Measurements from ENCODE around the gene FOXP1. TPM values are rescaled to one million over a fixed set of nuclear protein-coding genes. Genes with fewer than 3 reads are reported as not detected.

Gene FOXP1
- polyA plus RNA-seq, 1 donor from 2014 or later: 5.6 TPM

DNA sequence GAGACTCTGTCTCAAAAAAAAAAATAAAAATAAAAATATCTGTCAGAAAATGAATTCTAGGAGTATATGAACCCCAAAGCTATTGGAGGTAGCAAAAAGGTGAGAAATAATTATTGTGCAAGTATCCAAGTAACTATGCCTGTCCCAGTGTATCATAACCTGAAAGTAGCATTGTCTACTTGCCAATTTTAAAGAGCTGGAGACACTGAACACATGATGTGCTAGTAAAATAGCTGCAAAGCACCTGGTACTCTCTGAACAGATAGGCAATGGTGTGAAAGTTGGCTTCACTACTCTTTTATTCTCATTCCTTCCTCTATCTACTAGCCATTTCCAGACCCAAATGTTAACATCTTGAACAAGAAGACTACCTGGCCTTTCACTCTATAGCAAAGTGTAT is 208.9 kb downstream of the FOXP1 start:
- H3K27me3 ChIP-seq (ENCODE audit: insufficient read depth, low read depth, low read length): no peaks in the 10 kb centered on the region

DNA sequence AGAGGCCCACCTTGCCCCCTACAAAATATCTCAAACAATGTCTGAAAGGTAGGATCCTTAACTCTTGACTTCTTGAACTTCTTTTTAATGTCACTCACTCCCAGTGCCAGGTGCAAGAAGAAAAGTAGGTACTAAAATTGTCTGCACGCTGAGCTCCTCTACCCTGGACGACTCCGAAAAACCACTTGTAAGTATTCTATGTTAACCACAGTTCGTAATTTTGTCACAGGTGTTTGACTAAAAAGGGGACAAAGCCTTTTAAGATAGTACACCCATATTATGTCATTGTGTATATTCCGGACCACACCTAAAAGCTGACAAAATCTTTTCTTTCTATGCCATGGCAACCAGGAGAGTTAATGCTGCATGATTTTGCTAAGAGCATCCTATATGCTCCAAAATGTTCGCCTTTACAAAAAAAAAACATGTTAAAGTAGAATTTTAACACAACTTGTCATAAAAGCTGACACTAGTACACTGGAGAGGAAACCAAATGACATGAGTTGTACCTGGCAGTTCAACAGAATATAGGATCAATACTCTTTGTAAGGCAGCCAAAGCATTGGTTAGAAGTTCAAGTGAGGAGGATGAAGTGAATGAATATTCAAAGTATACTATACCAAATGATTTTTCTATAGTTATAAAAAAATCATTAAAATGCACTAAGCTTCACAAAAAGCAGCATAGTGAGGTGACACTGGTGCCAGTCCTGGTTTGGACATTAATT is 210.5 kb downstream of the FOXP1 start:
- H3K79me2 ChIP-seq (replicated peaks; ENCODE audit: insufficient read depth, low read length): no peaks in the 10 kb centered on the region
- H3K4me3 ChIP-seq (ENCODE audit: low read length): no peak overlapping the region
- H3K27ac ChIP-seq (ENCODE audit: low read length): no peak overlapping the region
- no peak for TF ChIP-seq SMC3 (conservative IDR thresholded peaks at IDR 0.05; ENCODE audit: poor library complexity)
- TF ChIP-seq, protein P1, sequence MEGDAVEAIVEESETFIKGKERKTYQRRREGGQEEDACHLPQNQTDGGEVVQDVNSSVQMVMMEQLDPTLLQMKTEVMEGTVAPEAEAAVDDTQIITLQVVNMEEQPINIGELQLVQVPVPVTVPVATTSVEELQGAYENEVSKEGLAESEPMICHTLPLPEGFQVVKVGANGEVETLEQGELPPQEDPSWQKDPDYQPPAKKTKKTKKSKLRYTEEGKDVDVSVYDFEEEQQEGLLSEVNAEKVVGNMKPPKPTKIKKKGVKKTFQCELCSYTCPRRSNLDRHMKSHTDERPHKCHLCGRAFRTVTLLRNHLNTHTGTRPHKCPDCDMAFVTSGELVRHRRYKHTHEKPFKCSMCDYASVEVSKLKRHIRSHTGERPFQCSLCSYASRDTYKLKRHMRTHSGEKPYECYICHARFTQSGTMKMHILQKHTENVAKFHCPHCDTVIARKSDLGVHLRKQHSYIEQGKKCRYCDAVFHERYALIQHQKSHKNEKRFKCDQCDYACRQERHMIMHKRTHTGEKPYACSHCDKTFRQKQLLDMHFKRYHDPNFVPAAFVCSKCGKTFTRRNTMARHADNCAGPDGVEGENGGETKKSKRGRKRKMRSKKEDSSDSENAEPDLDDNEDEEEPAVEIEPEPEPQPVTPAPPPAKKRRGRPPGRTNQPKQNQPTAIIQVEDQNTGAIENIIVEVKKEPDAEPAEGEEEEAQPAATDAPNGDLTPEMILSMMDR (IDR thresholded peaks at IDR 0.05; ENCODE audit: poor library complexity, severe bottlenecking): no peak
- H3K9ac ChIP-seq (ENCODE audit: low read length): no peak overlapping the region
- H2AFZ ChIP-seq (ENCODE audit: low read depth, low read length): no peak overlapping the region
- H3K4me2 ChIP-seq (ENCODE audit: low read length): no peak overlapping the region
- H3K27me3 ChIP-seq (ENCODE audit: insufficient read depth, low read depth, low read length): no peaks in the 10 kb centered on the region
- H3F3A ChIP-seq (ENCODE audit: insufficient read depth, low read length, poor library complexity, severe bottlenecking): no peaks in the 10 kb centered on the region
- H3K36me3 ChIP-seq (ENCODE audit: insufficient read depth, low read length): no peaks in the 10 kb centered on the region
- no peaks in the 10 kb centered on the region for H3K9me3 ChIP-seq (ENCODE audit: low read length)
- H3K9me2 ChIP-seq (ENCODE audit: insufficient read depth, low read length): no peaks in the 10 kb centered on the region
- H4K20me1 ChIP-seq (ENCODE audit: insufficient read depth): no peaks in the 10 kb centered on the region

More for the DNA sequence above, 208.9 kb downstream of the FOXP1 start:
- H3K36me3 ChIP-seq (ENCODE audit: insufficient read depth, low read length): no peaks in the 10 kb centered on the region
- H3K4me2 ChIP-seq (ENCODE audit: low read length): no peak overlapping the region
- H3K9ac ChIP-seq (ENCODE audit: low read length): no peak overlapping the region
- H3K4me3 ChIP-seq (ENCODE audit: low read length): no peak overlapping the region
- TF ChIP-seq SMC3 (conservative IDR thresholded peaks at IDR 0.05; ENCODE audit: poor library complexity): no peak
- H3K79me2 ChIP-seq (replicated peaks; ENCODE audit: insufficient read depth, low read length): no peaks in the 10 kb centered on the region
- no peaks in the 10 kb centered on the region for H3F3A ChIP-seq (ENCODE audit: insufficient read depth, low read length, poor library complexity, severe bottlenecking)
- H3K27ac ChIP-seq (ENCODE audit: low read length): no peak overlapping the region
- no peak overlapping the region for H2AFZ ChIP-seq (ENCODE audit: low read depth, low read length)
- H3K9me3 ChIP-seq (ENCODE audit: low read length): no peaks in the 10 kb centered on the region
- no peaks in the 10 kb centered on the region for H3K9me2 ChIP-seq (ENCODE audit: insufficient read depth, low read length)
- no peaks in the 10 kb centered on the region for H4K20me1 ChIP-seq (ENCODE audit: insufficient read depth)

DNA sequence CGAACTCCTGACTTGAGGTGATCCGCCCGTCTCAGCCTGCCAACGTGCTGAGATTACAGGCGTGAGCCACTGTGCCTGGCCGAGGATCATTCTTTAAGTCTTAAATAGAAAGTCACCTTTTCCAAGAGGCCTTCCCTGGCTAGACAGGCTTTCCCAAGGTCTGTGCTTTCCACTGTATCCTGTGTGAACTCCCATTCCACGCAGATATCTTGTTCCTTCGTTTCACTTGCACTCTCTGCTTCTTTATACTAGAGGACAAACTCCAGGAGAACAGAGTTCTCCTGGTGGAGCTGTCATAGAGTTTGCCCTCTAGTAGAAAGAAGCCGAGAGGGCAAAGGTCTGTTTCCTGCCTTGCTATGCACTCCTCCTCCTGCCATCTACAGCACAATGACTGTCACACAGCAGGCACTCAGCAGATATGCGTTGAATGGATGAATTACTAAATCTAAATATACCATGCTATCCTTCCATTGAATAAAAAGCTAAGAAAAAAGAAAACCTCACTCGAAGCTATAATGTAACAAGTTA is 211.2 kb downstream of the FOXP1 start:
- no peaks in the 10 kb centered on the region for H3K79me2 ChIP-seq (replicated peaks; ENCODE audit: insufficient read depth, low read length)
- H3K27me3 ChIP-seq (ENCODE audit: insufficient read depth, low read depth, low read length): no peaks in the 10 kb centered on the region
- H3K9me2 ChIP-seq (ENCODE audit: insufficient read depth, low read length): no peaks in the 10 kb centered on the region
- no peak overlapping the region for H2AFZ ChIP-seq (ENCODE audit: low read depth, low read length)
- H3K4me2 ChIP-seq (ENCODE audit: low read length): no peak overlapping the region
- no peaks in the 10 kb centered on the region for H3F3A ChIP-seq (ENCODE audit: insufficient read depth, low read length, poor library complexity, severe bottlenecking)
- no peak overlapping the region for H3K4me3 ChIP-seq (ENCODE audit: low read length)
- no peaks in the 10 kb centered on the region for H3K9me3 ChIP-seq (ENCODE audit: low read length)
- H3K36me3 ChIP-seq (ENCODE audit: insufficient read depth, low read length): no peaks in the 10 kb centered on the region
- H3K27ac ChIP-seq (ENCODE audit: low read length): no peak overlapping the region
- TF ChIP-seq EZH2 (IDR thresholded peaks at IDR 0.05; ENCODE audit: borderline replicate concordance, insufficient read depth, low read length, poor library complexity, severe bottlenecking) (no peak), TAF1 (IDR thresholded peaks at IDR 0.05; ENCODE audit: low read depth) (no peak), POLR2AphosphoS5 (IDR thresholded peaks at IDR 0.05) (no peak), SMC3 (conservative IDR thresholded peaks at IDR 0.05; ENCODE audit: poor library complexity) (no peak), EP300 (conservative IDR thresholded peaks at IDR 0.05; ENCODE audit: poor library complexity, severe bottlenecking) (no peak), MXI1 (conservative IDR thresholded peaks at IDR 0.05; ENCODE audit: poor library complexity, severe bottlenecking) (no peak), RAD21 (conservative IDR thresholded peaks at IDR 0.05) (no peak)
- TF ChIP-seq, protein P1 (IDR thresholded peaks at IDR 0.05; ENCODE audit: poor library complexity, severe bottlenecking): no peak
- TF ChIP-seq, protein P2, sequence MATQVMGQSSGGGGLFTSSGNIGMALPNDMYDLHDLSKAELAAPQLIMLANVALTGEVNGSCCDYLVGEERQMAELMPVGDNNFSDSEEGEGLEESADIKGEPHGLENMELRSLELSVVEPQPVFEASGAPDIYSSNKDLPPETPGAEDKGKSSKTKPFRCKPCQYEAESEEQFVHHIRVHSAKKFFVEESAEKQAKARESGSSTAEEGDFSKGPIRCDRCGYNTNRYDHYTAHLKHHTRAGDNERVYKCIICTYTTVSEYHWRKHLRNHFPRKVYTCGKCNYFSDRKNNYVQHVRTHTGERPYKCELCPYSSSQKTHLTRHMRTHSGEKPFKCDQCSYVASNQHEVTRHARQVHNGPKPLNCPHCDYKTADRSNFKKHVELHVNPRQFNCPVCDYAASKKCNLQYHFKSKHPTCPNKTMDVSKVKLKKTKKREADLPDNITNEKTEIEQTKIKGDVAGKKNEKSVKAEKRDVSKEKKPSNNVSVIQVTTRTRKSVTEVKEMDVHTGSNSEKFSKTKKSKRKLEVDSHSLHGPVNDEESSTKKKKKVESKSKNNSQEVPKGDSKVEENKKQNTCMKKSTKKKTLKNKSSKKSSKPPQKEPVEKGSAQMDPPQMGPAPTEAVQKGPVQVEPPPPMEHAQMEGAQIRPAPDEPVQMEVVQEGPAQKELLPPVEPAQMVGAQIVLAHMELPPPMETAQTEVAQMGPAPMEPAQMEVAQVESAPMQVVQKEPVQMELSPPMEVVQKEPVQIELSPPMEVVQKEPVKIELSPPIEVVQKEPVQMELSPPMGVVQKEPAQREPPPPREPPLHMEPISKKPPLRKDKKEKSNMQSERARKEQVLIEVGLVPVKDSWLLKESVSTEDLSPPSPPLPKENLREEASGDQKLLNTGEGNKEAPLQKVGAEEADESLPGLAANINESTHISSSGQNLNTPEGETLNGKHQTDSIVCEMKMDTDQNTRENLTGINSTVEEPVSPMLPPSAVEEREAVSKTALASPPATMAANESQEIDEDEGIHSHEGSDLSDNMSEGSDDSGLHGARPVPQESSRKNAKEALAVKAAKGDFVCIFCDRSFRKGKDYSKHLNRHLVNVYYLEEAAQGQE (IDR thresholded peaks at IDR 0.05; ENCODE audit: borderline replicate concordance): no peak
- H4K20me1 ChIP-seq (ENCODE audit: insufficient read depth): no peaks in the 10 kb centered on the region
- H3K9ac ChIP-seq (ENCODE audit: low read length): no peak overlapping the region
